Stimulated activated CD4-positive, alpha-beta T cell treated with anti-CD3 and anti-CD28 coated beads, Interleukin-15, amount 100 ng/mL, for 24 hours (primary cell): ENCODE data around the gene KAZALD1.

Experiments
- DNase-seq: peaks from one replicate; pipeline ENCODE4 v3.0.0-alpha.2; 2020

The KAZALD1 gene

DNA sequence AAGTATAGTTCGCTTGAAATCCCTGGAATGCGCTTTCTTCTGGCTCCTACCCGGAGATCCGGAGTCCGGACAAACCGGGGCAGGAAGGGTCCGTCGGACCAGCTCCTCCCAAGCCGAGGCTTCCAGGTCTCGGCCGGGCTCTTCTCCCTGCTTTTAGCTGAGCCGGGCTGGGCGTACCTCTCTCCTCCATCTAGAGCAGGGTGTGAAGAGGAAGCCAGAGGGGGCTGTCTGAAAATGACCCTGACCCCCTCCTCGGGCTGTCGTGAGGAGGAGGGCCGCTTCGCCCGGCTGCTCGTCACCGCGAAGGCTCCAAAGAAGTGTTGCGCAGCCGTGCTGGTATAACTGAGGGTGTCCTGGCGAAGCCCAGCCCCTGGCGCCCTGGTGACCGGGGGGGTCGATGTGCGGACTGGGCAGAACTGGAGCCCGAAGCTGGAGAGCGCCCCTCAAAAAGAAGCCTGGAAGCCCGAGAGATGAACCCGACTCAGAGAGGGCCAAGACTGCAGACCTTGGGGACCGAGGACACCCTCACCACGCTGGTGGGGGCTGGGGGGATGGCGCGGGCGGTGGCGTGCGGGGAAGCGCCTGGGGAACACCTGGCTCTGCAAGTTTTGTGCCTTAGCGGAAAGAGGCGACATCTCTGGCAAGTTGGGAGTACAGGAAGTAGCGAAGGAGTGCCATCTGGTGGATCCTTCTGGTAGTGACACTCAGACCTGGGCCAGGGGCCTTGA, 5.7 kb downstream of the KAZALD1 start:
- peak; percentile 88 for DNase-seq

DNA sequence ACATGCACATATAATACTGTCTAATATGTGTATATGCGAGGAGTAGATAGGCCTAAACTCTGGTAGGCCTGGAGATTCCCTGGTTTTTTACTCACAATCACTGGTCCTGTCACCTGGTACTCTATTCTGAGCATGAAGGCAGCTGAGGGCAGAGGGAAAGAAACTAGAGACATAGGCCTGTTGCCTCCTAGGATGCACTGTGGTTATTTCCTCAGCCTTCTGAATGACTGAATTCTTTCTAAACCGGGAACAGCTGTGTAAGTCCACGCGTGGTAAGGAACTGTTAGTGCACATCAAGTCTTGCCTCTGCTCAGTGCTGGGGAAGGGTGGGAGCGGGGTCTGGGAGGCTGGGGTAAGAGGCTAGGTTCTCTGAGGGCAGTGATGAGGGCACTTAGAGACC, 7.7 kb downstream of the KAZALD1 start:
- no peak for DNase-seq

- no peak for DNase-seq
Observed at GRCh38 chr10:101070098-101070497, 8.3 kb downstream of the KAZALD1 start.

DNA sequence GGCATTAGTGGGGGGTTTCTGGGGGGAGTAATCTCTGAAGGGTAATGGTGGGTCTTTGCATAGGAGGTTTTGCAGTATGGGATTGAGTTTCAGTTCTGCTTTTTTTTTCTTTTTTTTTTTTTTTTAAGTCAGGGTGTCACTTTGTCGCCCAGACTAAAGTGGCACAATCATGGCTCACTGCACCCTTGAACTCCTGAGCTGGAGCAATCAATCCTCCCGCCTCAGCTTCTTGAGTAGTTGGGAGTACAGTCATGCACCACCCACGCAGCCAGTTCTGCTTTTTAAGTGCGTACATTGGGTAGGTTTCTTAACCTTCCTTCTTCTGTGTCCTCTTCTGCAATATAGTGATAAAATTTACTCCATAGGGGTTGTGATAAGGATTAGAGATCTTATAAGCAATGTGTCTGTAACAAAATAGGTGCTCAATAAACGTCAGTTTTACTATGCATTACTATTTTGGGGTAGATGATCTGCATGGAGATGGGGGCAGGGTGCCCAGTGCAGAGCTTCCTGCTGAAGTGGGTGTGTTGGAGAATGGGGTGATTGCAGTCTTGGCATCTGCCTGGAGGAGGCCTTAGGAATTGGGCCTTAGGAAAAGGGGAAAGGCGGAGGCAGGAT, 9.6 kb downstream of the KAZALD1 start:
- peak; percentile 62 for DNase-seq

DNA sequence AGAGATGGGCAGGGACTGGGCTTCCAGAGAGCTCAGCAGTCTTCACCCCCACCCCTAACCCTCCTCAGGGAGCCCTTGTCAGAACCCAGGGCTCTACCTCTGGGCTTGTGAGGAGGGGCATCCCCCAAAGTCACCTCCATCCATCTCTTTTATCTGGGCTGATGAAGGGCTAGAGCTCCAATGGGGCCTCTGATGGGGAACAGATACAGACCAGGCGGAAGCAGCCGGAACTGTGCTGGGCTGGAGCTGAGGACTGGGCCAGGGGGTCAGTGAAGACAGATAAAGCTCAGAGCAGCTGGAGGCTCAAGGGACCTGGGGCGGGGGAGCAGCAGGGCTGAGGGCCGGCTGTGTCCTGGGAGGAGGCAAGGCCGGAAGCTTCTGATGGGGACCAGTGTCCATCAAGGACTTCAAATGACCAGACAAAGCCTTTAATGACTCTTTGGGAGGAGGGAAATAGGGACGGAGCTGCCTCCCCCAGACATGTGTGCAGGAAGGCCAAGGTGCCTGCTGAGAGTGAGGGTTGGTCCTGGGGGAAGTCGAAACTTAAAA, 10.2 kb downstream of the KAZALD1 start:
- no peak for DNase-seq

DNA sequence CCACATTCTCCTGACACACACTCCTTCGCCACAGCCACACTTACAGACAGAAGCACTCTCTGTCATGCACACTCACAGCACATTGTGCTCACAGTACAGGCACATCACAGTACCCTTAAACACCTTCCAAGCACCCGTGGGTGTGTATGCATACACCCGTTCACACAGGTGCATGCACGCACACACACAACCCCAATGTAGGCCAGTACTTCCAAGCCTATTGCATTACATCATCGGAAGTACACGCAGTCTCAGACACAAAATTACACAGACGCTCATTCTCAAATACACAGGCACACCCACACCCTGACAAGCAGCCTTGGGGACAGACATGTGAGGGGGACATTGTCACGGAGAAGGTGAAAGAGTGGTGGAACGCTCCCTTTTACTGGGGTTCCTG, 11.1 kb downstream of the KAZALD1 start:
- no peak for DNase-seq

DNA sequence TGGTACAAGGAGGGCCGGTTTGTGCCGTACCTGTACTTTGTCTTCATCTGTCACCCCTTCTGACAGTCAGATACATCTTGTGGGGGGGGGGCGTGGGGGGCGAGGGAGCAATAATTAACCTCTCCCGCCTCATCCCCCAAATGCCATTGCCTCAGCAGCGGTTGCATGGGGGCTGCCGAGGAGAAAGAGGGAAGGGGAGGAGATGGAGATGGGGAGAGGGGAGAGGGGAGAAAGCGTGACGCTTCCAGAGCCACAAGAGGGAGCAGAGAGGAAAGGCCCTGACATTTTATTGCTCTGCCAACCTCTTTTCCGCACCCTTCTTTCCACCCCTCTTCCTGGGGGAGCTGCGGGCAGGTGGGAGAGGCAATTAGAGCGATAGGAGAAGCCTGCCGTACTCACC, 11.8 kb downstream of the KAZALD1 start:
- DNase-seq = no peak

DNA sequence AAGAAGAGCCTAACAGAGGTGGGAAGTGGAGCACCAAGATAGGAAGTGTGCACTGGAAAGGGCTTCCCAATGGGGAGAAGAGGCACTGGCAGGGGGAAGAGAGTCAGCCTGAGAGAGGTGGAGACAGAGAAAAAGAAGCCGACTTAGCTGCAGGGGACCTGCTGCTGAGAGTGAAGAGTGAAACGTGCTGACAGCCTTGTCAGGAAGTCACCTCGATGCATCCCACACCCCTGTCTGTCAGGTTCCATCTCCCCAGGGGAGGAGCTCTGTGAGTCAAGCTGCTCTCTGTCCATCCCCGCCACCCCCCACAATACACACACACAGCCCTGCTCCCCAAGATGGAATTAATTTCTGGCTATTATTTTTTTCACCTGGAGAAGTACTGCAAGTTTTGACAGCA, 14.0 kb downstream of the KAZALD1 start:
- DNase-seq = no peak

DNA sequence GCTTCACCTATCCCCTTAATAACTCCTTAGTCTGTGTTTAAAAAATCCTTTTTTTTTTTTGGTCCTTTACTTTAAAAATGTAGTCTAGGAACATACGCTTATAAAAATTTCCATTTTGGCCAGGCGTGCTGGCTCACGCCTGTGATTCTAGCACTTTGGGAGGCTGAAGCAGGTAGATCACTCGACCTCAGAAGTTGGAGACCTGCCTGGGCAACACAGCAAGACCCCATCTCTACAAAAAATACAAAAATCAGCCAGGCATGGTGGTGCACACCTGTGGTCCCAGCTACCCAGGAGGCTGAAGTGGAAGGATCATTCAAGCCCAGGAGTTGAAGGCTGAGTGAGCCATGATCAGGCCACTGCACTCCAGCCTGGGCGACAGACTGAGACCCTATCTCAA, 14.8 kb downstream of the KAZALD1 start:
- DNase-seq = no peak

- no peak for DNase-seq
Observed at GRCh38 chr10:101079874-101080273, 18.1 kb downstream of the KAZALD1 start.

- DNase-seq = no peak
Observed at GRCh38 chr10:101080933-101081931, 19.4 kb downstream of the KAZALD1 start.

GRCh38 chr10:101085846-101086245, 24.1 kb downstream of the KAZALD1 start:
- no peak for DNase-seq

GRCh38 chr10:101087376-101087775, 25.6 kb downstream of the KAZALD1 start:
- no peak for DNase-seq

DNA sequence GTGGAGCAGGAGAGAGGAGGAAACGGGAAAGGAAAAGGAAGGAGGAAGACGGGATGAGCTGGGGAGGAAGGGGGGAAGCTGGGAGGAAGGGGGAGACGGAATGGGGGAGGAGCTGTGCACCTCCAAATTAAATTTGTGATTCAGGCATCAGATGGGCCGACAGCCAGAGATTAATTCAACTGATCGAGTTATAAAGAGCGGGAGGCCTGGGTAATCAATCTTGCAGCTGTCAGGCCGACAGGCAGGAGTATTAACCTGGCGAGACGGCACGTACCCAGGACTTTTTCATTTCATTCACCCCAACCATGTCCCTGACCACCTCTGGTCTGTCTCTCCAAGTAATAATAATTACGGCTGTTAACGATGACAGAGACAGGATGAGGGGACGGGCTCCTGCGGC, 26.2 kb downstream of the KAZALD1 start:
- no peak for DNase-seq

- DNase-seq = no peak
Observed at GRCh38 chr10:101089520-101090299, 27.9 kb downstream of the KAZALD1 start.

DNA sequence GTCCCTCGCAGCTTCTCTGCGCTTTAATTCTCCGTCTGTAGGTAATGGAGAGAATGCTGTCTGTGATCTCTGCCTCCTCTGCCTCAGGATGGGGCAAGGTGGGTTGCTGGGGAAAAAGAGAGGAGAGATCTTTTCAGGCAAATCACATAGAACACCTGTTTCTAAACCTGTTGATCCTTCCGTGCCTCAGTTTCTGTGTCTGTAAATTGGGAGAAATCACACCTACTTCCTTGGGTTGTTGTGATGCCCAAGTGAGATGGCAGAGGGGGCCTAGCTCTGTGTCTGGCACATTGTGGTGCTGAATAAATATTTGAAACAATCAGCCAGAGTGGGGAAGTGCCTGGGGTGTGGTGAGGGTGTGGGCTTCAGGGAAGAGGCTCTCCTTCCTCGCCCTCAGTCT, 28.8 kb downstream of the KAZALD1 start:
- DNase-seq = no peak

DNA sequence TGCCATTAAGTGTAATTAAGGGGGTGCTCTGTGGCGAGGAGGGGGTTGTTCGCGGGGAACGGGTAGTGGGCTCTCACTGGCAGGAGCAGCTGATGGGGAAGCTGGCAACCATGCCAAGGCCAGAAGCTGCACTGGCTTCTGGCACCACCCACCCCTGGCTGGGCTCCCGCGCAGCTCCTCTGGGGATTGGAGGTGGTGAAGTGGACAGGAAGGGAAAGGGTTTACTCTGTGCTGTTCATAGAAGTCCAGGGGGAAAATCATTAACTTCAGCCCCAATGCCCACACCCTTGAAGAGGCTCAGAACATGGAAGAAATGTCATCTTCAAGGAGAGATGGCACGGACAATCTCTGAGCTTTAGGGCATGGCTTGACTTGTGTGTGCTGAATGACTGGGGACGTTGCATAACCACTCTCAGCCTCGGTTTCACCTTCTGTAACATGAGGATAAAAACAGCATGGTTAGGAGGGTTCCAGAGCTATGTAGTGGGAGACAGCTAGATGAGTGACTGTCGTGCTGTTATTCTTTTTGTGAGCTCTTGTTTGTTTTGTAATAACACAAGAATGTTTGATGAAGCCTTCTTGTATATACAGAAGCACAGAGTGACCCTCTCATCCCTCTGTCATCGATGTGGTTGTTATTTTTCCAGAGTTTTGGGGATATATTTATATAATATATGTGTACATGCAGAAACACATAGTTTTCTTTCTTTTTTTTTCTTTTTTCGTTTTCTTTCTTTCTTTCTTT, 29.9 kb downstream of the KAZALD1 start:
- DNase-seq = no peak

GRCh38 chr10:101092881-101093354, 31.1 kb downstream of the KAZALD1 start:
- no peak for DNase-seq

DNA sequence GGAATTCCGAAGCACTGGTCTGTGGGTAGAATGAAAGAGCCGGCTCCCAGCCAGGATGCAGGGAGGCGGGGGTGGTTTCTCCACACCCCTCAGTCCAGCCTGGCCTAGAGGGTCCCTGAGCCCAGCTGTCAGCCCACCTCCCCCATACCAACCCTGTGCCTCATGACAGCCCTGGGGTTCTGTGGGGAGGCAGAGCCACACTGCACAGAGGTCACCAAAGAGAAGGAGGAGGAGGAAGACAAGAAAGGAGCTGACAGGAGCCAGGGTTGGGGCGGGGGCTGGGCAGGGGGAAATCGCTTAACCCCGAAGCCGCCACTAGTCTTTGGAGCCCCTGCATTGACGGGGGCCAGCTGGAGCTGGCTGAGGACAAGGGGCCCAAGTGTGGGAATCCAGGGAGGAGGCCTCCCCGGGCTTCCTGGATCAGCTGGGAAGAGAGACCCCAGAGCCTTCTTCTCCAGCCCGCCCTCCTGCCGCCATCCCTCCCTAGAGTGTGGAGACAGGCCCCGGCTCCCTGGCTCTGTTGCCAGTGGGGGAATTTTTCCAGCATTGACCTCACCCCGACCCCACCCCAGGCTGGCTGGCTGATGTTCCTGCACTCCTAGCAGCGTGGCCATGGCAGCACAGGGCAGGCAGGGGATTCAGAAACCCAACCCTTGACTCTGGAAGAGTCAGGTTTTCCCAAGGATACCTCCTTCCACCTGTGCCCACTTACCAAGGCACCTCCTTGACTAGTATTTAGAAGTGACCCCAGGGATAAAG, 32.5 kb downstream of the KAZALD1 start:
- no peak for DNase-seq

DNA sequence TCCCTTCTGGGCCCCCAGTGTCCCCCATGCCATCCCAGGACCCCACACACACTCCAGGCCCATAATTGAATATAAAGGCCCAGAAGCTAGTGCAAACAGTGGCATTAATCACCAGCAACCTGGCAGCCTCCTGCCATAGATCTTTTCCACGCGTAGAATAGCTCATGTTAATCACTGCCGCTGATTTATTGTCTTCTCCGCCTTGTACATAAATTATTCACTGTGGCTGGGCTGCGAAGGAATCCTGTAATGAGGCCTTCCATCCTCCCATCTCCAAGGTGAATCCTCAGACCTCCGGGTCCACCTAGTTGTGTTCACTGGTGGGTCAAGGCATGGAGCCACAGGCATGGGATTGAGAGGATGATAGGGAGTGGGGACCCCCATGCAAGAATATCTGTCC, 33.2 kb downstream of the KAZALD1 start:
- no peak for DNase-seq
